ENCODE measurements around the gene SMIM33. TPM values are rescaled to one million over a fixed set of nuclear protein-coding genes. Genes with fewer than 3 reads are reported as not detected.

The SMIM33 gene
- not detected in 5 replicates for total RNA-seq (2022; extraction: Qiagen RNA extraction)

GRCh38 chr5:139470821-139471300, at the start of gene SMIM33:
SMIM33 (plus strand) TSS chr5:139471004; CDS start chr5:139471122, 118 bp downstream.

DNA sequence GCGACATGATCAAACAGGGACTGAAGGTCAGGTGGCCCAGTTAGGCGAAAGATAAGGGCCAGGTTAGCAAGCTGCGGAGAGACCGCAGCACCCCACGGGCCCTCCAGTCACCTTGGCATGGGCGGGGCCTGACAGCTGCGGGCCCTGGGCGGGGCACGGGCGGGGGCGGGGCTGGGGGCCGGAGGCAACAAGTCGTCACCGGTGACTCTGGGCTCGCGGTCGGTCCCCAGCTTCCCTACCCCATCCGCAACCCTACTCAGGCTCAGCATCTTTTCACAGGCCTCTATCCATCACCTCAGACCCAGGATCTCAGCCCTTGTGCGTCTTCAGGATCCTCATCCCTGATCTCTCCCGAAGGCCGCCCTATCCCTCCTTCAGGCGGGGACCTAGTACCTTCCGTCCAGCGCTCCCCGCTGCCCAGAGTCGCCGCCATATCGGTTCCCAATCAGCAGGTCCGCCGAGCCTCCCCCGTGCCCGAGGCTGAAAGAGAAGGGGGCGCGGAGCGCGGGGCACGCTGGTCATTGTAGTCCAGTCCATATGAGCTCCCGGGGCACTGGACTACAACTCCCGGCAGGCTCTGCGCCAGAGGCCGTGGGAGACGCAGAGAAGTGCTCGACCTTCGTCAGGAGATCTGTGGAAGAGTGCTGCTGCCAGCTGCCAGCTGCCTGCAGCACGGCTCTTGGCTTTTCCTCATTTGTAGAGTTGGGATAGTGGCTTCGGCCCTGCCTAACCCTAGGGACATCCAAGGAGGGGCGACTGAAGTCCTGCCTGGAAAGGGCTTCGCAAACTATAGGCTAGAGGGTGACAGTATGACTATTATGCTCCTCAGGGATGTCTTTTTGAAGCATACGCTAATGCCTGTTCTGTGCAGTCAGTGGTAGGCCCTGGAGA, 31.5 kb upstream of the SMIM33 start, which contains the start of gene DNAJC18:
DNAJC18 (minus strand) TSS at position 513 of the 891 bp plus-strand sequence; CDS start at position 433, 80 bp downstream.

GRCh38 chr5:139462586-139463276, 8.1 kb upstream of the SMIM33 start, which contains the start of gene ECSCR:
ECSCR (minus strand) TSS chr5:139462743; CDS start chr5:139462670, 73 bp downstream.

DNA sequence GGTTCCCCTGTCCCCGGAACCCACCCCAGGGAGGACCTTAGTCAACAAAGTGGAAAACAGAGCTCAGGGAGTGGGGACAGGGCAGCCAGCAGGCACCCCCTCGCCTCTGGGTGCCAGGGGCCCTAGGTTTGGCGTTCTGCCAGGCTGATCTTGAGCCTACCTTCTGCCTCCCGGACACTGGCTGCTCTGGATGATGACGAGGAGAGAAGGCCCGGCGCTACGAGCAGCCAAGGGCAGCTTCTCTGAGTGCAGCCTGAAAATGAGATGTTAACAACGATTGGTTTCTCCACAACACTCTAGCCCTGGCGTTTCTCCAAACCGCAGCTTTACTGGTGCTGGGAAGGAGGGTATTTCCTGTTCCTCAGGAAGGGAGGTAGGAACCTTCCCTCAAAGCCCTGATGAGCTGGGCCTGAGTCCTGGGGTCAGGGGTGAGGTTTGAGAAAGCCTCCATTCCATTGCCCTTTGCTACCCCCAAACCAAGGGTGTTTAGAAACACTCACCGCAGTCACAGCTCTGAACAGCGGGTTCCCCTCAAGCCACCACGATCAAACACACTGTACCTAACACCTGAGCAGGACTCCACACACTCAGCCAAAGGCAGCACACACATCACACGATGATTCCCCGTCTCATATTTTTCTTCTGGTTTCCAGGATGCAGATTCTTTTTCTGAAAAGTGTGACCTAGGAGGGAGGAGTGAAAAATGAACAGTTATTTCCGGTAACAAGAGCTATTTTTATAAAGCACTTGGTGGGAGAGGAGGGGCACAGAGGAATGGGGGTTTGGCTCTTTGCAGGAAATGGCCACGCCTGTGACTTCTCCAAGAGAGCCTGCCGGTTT, 11.5 kb downstream of the SMIM33 start, which contains the start of gene STING1:
STING1 (minus strand) TSS at position 709 of the 840 bp plus-strand sequence. CDS start 1,054 bp downstream, outside the sequence.

Other genes with a start within 250 kb of the SMIM33 start
- 160 to 218 TPM (median 176 TPM) in 5 replicates for gene MATR3, start 177.3 kb upstream of the SMIM33 start, total RNA-seq (2022; extraction: Qiagen RNA extraction)
- gene PAIP2, start 129.2 kb upstream of the SMIM33 start, total RNA-seq (2022; extraction: Qiagen RNA extraction) = 80.9 to 96.6 TPM (median 87.0 TPM) in 5 replicates
- 0.79 to 1.6 TPM (median 1.4 TPM) in 5 replicates for gene SLC23A1, start 87.7 kb upstream of the SMIM33 start, total RNA-seq (2022; extraction: Qiagen RNA extraction)
- gene MZB1, start 81.1 kb upstream of the SMIM33 start, total RNA-seq (2022; extraction: Qiagen RNA extraction) = 0.09 to 0.20 TPM in 2 of 5 replicates, not detected in the others
- 0.12 to 0.27 TPM (median 0.24 TPM) in 5 replicates for gene PROB1, start 75.9 kb upstream of the SMIM33 start, total RNA-seq (2022; extraction: Qiagen RNA extraction)
- gene SPATA24, start 66.9 kb upstream of the SMIM33 start, total RNA-seq (2022; extraction: Qiagen RNA extraction) = 4.7 to 5.3 TPM (median 4.9 TPM) in 5 replicates
- 5.3 to 8.6 TPM (median 7.1 TPM) in 5 replicates for gene DNAJC18, start 31.5 kb upstream of the SMIM33 start, total RNA-seq (2022; extraction: Qiagen RNA extraction)
- not detected in 5 replicates for gene ECSCR, start 8.3 kb upstream of the SMIM33 start, total RNA-seq (2022; extraction: Qiagen RNA extraction)
- gene STING1, start 11.8 kb downstream of the SMIM33 start, total RNA-seq (2022; extraction: Qiagen RNA extraction) = 0.74 to 1.1 TPM (median 0.77 TPM) in 5 replicates
- gene UBE2D2, start 90.3 kb downstream of the SMIM33 start, total RNA-seq (2022; extraction: Qiagen RNA extraction) = 125 to 205 TPM (median 182 TPM) in 5 replicates
- 10.2 to 15.8 TPM (median 14.6 TPM) in 5 replicates for gene CXXC5, start 177.3 kb downstream of the SMIM33 start, total RNA-seq (2022; extraction: Qiagen RNA extraction)